ENCODE measurements around the gene DYNLT1. TPM values are rescaled to one million over a fixed set of nuclear protein-coding genes. Genes with fewer than 3 reads are reported as not detected.

Gene DYNLT1
- total and polyA plus RNA-seq, 7 donors: 68.7 to 457 (median 118) TPM

GRCh38 chr6:158646023-158646910 lies 1.7 kb upstream of the DYNLT1 start:
- peaks cover 0 to 34% (median 29%) of the 10 kb centered on the region in 4 donors for H3K4me1 ChIP-seq
- WGBS, 2 donors: 72 to 84% methylated on average over 10 of the region's 10 CpGs
- intact Hi-C loops (cut with DNase I): no loop called here
- H3K27me3 ChIP-seq: no peaks in the 10 kb centered on the region
- DNase-seq: peak; percentile 42
- H3K27ac ChIP-seq: peak overlapping the region in 3 of 4 donors; percentile 95 to 97 (median 96)
- no peak for TF ChIP-seq EP300 (IDR thresholded peaks at IDR 0.05)
- TF ChIP-seq CTCF (IDR thresholded peaks at IDR 0.05): no peak
- TF ChIP-seq POLR2AphosphoS5 (IDR thresholded peaks at IDR 0.05): no peak
- TF ChIP-seq POLR2A (IDR thresholded peaks at IDR 0.05): no peak
- no peaks in the 10 kb centered on the region for H3K36me3 ChIP-seq
- H3K9me3 ChIP-seq: no peaks in the 10 kb centered on the region
- no peak overlapping the region for H3K4me3 ChIP-seq

GRCh38 chr6:158645064-158646022 lies 800 bp upstream of the DYNLT1 start:
- peaks cover 0 to 2% (median 0%) of the 10 kb centered on the region in 4 donors for H3K36me3 ChIP-seq
- TF ChIP-seq EP300 (IDR thresholded peaks at IDR 0.05) (no peak), CTCF (IDR thresholded peaks at IDR 0.05) (no peak), POLR2AphosphoS5 (IDR thresholded peaks at IDR 0.05) (no peak), POLR2A (IDR thresholded peaks at IDR 0.05) (no peak)
- H3K27ac ChIP-seq: peak overlapping the region; percentile 95 to 99 (median 96)
- H3K9me3 ChIP-seq: no peaks in the 10 kb centered on the region
- WGBS, 2 donors: 25 to 33% methylated on average over 21 of the region's 21 CpGs
- peak overlapping the region; percentile 83 to 98 (median 89) for H3K4me3 ChIP-seq
- H3K4me1 ChIP-seq: peaks cover 0 to 38% (median 34%) of the 10 kb centered on the region in 4 donors
- DNase-seq: peak; percentile 12
- H3K27me3 ChIP-seq: no peaks in the 10 kb centered on the region
- intact Hi-C loops (cut with DNase I): no loop called here

- TF ChIP-seq POLR2AphosphoS5 (IDR thresholded peaks at IDR 0.05) (no peak), POLR2A (IDR thresholded peaks at IDR 0.05) (no peak), CTCF (IDR thresholded peaks at IDR 0.05) (no peak), EP300 (IDR thresholded peaks at IDR 0.05) (no peak)
- no peaks in the 10 kb centered on the region for H3K27me3 ChIP-seq
- peak overlapping the region; percentile 95 to 99 (median 96) for H3K27ac ChIP-seq
- H3K9me3 ChIP-seq: no peaks in the 10 kb centered on the region
- 0 to 1% methylated on average over 21 of the region's 21 CpGs for WGBS, 2 donors
- no peak for DNase-seq
- peak overlapping the region; percentile 83 to 98 (median 89) for H3K4me3 ChIP-seq
- peaks cover 0 to 41% (median 35%) of the 10 kb centered on the region in 4 donors for H3K4me1 ChIP-seq
- intact Hi-C loops (cut with DNase I): loop anchor here (5.0 kb wide), 2 partner anchors 48 to 473 kb away; no protein-coding TSS in a partner anchor
- peaks cover 0 to 12% (median 0%) of the 10 kb centered on the region in 4 donors for H3K36me3 ChIP-seq
Measured at GRCh38 chr6:158643836-158644230, 710 bp downstream of the DYNLT1 start.

GRCh38 chr6:158642097-158642601 lies 2.4 kb downstream of the DYNLT1 start:
- intact Hi-C loops (cut with DNase I): loop anchor here (5.0 kb wide), 2 partner anchors 50 to 475 kb away; no protein-coding TSS in a partner anchor
- 67 to 68% methylated on average over 8 of the region's 8 CpGs for WGBS, 2 donors
- peak overlapping the region; percentile 95 to 99 (median 96) for H3K27ac ChIP-seq
- peaks cover 0 to 41% (median 35%) of the 10 kb centered on the region in 4 donors for H3K4me1 ChIP-seq
- H3K36me3 ChIP-seq: peaks cover 0 to 19% (median 3%) of the 10 kb centered on the region in 4 donors
- peak in 3 of 4 donors; percentile 29 to 65 (median 38) for TF ChIP-seq POLR2AphosphoS5 (IDR thresholded peaks at IDR 0.05)
- no peak for TF ChIP-seq CTCF (IDR thresholded peaks at IDR 0.05)
- TF ChIP-seq POLR2A (IDR thresholded peaks at IDR 0.05): no peak
- no peak for TF ChIP-seq EP300 (IDR thresholded peaks at IDR 0.05)
- no peaks in the 10 kb centered on the region for H3K9me3 ChIP-seq
- H3K27me3 ChIP-seq: no peaks in the 10 kb centered on the region
- peak overlapping the region in 1 of 4 donors; percentile 14 for H3K4me3 ChIP-seq
- peak; percentile 62 for DNase-seq
